Uterus (tissue), 2 donors: ENCODE data around the gene RALGPS2.

Source experiments
- CTCF ChIP-seq, 4 experiments: fragments of 200-600 bp in 2 of 4; fragments of 450-650 bp in 2 of 4; sonication (generic) in 2 of 4; IDR thresholded peaks; one replicate each; pipeline ENCODE4 v1.5.1; 2016 to 2019; ENCODE audit warnings: antibody characterized with exemption in 4 of 4, mild to moderate bottlenecking in 2 of 4, moderate library complexity in 1 of 4
- POLR2A ChIP-seq, 2 donors: fragments of 450-650 bp; IDR thresholded peaks; one replicate each; pipeline ENCODE4 v1.6.1; 2016; ENCODE audit warnings: antibody characterized with exemption in 2 of 2, mild to moderate bottlenecking in 1 of 2, moderate library complexity in 1 of 2

- TF ChIP-seq POLR2A (IDR thresholded peaks at IDR 0.05) (no peak), CTCF (IDR thresholded peaks at IDR 0.05) (no peak)
Measured at GRCh38 chr1:178870221-178870620, 145.2 kb downstream of the RALGPS2 start.
